GM21528 (cell line): Measurements from ENCODE around the gene IQCM.
A peak's percentile ranks its signal among the peaks of the same experiment; 100 is the strongest.

ENCODE experiments used
- ATAC-seq: cut with Tn5 transposase; IDR thresholded peaks from one replicate; pipeline ENCODE4 v1.9.1; 2021; ENCODE audit warnings: mild to moderate bottlenecking, moderate library complexity; ENCODE audit not compliant: unreplicated experiment, low FRiP score

The IQCM gene

DNA sequence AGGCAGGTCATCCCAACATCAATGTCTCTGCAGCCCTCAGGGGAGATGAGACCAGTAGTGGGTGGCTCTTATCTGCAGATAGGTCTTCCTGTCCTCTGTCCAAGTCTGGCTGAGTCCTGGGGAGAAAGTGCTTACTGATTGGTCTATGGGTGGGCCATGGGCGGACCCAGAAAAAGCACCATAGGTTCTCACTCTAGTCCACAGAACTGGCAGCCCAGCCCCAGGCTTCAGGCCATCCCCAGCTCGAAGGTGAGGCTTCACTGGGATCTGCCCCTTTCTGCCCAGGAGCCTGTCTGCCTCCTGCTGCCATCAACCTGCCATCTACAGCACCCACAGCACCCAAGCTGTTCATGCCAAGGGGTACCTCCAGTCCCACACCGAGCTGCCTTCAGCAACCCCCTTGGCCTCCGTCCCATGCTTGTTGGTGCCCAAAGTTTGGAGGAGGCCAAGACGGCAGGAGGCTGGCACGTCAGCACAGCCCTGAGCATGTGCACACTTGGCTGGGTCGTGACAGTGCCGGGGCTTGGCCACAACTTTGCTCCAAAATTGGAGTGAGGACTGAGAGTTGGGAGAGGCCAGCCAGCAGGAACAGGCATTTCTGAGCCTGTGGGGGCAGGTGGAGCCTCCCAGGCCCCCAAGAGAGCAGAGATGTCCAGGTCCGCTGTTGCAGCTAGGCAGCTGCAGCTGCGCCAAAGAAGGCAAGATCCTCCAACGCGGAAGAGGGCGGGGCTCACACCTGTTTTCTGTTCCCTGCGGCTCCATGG lies 99.6 kb downstream of the IQCM start:
- ATAC-seq: no peak

DNA sequence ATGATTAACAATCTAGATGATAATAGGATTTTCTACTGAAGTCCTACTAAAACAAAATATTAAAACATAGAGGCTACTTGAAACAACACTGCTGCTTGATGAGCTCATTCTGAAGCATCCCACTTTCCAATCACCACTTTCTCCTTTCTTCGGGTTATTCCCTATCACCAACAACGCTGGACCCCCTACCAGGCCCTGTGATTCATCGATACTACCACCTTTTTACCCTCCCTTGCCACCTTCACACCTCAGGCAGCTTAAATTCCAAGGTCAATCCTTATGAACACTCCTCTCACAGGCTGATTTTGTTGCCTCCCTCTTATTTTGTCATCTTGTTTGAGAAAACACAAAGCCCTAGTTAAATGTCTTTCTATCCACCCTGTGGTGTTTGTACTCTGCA lies 102.6 kb downstream of the IQCM start:
- no peak for ATAC-seq

DNA sequence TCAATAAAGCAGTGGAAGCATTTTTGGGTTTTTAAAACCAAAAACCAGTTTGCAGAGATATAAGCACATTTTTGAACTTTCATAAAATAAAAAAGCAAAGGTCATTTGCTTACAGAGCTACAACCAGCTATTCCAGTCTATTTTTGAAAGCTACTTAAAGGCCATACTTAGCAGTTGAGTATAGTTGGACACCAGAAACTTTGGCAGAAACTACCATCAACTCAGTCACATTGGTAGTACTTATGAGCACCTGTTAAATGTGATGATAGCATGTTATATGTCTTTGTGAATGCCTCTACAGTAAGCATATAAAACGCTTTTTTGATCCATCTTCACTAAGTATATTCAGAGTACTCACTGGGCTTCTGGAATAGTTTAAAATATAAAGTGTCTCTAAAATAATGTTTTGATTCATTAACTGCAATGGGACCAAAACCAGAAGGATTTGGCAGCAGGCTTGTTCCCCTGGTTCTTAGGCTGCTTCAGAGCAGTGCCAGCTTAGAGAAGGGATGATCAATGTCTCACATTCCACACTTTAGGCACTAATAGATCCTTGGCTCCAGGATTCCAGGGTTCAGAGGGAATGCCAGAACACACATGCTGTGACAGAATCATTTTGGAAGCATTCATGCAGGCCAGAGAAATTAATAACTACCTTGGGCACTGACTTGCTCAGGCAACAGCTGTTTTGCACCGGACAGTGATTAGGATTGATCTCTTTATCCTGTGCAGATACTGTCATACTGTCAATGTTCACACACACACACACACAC lies 103.9 kb downstream of the IQCM start:
- no peak for ATAC-seq

DNA sequence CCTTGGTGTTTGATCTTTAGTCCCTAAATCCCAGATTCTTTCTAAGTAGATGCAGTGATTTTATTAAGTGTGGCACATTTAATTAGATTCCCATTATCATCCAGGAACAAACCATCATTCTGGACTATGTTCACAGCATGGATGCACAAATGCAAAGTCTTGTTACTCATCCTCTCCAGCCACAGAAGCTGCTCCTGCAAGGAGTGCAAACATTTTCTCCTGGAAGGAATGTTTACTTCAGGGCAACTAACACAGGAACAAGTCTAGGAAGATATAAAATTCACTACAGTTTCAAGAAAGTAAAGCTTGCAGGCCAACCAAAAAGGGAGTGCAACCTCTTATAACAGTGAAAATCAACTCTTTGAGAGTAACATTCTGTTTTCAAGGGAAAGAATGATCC lies 106.0 kb downstream of the IQCM start:
- no peak for ATAC-seq

DNA sequence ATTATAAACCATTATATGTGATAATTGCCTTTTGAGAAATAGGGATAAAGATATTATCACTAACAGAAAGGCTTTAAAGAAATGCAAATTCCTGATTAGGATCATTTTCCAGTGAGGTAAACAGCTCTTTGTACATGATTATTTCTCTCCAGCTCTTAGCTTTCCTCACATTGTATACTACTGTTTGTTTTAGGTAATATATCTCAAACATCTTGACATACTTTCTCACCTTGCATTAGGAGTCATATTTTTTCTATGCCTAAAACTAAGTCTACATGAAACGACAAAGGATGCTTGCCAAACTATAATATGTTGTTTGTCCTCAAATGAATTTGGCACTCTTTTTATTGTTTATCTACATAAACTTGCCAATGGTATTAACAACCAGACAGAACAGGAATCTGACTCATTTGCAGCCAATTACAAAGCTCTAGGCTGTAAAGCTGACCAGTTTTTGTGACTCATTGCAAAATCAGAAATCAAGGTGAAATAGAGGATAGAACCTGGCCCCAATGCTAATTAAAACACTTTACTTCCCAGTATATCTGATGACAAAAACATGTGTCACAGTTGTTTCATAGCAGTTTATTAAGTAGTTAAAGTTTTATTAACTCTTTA lies 107.0 kb downstream of the IQCM start:
- no peak for ATAC-seq

DNA sequence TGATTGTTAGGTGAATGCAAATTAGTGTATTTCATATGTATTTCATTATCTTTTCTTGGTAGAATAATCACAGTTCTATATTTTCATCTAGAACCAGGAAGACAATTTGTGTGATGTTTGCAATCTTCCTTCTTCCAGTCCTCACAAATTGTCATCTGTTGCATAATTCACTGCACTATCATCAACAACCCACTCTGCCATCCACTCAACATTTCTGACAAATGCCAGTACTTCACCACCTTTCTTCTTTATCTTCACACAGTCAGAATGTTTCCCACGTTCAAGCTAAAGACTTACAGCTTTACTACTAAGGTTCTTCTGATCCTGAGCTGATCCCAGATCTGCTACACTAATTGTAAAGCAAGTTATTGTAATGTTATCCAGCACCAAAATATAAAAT lies 107.8 kb downstream of the IQCM start:
- no peak for ATAC-seq

DNA sequence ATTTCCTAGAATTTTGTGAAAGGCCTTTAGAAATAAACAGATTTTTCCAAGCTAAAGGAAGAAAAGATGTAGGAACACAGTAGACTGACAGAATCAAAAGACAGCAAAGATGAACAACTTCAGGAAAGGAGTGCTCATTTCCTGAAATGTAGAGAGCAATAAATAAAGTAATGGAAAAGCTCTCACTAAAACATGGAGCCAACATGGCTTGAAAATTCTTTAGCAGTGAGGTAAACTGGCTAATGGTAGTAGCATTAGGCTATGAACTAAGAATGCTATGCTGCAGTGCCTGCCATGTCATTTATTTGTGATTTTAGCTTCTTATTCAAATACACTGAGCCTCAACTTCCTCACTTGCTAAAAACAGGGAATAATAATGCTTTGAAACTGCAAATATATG lies 108.7 kb downstream of the IQCM start:
- no peak for ATAC-seq

DNA sequence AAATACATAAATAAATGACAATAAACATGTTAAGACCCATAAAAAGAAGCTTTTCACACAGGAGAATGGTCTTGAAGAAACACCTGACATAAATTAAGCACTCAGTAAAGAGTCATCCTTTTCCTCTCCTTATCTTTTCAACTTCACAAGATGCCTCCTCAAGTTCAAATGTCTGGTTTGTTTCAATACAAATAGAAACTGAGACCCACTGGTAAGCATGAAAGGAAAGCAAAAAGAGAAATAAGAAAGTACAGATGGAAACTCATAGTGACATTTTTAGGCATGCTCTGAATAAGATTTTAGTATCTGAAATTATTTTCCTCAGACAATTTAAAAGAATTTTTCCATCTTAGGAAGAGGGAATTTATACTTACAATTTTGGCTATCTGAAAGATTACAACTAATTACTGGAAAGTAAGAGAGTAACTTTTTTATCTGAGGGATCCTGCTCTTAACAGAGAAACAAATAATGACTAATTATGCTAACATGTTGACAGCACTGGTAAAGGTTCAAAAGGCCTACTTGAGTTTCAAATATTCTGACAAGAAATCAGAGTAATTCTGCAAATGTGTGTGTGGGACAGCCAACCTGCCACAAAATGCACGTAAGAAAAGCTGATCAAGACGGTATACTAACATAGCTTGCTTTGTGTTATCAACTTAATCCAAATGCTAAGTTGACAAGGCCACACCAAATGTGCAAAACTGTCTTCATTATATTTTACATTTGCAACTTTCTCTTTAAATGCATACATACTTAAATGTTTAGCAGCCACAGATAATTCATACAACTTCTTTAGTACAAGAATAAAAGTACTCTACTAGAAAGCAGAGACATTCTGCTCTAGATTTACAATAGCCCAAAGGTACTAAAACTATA lies 113.0 kb downstream of the IQCM start:
- ATAC-seq: peak; percentile 78

DNA sequence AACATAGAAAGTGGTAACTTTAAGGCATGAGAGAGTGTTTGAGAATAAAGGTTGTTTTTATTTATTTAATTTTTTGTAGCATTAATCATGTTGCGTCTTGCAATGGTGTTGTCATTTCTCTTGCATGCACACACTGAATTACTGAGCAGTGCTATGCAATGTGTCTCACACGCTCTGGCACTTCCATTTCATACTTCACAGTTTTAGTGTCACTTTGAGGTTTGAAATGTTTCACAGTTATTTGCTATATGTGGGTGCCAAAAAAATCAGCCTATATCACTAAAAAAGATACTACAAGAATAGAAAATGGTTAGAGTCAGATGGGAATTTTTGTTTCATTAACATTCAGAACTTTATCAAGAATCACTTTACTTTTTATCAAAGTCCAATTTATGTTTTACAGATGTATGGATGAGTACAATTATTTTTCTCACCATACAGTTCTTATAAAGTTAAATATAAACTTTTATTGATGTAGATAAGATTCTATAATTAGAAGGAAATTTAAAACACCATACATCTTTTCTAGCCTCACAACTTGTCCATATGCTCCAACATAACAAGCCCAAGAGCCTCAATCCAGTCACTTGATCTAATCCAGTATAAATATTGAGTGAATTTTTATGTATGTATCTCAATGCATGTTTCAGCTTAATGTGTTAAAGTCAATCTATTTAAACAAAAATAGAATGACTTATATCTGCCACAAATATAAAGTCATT lies 114.0 kb downstream of the IQCM start:
- no peak for ATAC-seq

DNA sequence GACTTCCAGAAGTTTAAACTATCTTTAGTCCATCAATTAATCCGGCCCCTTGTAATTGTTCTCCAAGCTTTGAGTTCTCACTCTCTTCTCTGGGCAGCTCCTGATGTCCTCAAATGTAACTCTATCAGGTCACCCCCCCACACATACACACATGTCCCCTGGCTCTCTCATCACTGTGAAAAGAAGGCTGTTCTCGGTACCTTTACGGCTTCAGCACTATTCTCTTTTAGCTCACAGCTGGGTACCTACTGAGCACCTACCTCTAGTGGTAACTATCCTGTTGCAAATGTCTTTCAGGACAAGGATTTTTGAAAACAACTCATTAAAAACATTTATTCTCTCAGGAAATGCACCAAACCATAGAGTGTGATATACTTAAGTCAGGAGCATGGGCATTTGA lies 115.4 kb downstream of the IQCM start:
- ATAC-seq: no peak

DNA sequence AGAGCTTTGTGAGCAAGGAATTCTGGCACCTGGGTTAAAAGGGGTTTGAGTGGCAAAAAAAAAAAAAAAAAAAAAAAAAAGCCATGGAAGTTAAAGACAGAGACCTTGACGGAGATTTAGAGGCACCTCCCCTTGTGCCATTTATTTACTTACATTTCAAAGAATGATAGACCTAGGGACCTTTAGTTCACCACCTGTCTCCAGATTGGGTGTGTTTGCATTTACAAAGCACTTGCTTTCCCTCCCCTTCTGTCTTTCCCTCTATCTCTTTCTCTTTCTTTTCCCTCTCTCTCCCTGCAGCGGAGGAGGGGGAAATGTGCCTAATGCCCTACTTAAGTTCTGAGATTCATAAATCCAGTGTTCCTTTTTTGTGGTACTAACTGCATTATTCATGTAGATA lies 116.0 kb downstream of the IQCM start:
- ATAC-seq: no peak

DNA sequence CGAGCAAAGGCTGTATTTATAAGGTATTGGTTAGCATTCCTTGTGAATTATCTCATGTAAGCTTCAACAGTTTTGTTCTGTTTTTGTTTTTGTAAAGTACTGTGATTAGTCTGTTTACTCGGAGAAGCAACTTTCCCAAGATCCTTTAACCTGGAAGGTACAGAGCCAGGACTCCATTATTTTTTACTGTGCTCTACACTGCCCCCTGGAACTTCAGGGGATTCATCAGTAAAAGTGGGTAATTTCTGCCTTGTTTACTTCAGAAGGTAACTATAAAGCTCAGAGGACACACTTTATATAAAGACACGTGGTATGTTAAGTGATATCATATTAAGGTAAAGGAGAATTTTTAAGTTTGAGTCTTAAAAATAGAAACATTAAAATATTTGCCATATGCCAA lies 124.9 kb downstream of the IQCM start:
- ATAC-seq: no peak

DNA sequence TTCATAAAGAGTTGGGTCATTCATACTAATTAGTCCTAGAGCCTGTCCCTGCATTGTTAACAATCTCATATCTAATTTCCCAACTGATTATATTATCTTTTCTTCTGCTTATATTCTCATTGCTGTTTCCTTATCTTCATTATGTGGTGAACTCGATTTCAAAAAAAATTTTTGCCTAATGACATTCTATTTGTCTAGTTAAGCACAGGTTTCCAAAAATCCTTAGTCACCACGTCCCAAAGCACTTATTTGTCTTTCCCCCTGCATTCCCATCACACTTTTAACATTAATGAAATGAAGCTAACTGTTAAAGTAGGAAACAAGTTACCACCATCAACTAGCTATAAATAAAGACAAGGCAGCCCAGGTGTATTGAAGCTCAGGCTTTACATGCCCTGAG lies 131.1 kb downstream of the IQCM start:
- ATAC-seq: no peak

DNA sequence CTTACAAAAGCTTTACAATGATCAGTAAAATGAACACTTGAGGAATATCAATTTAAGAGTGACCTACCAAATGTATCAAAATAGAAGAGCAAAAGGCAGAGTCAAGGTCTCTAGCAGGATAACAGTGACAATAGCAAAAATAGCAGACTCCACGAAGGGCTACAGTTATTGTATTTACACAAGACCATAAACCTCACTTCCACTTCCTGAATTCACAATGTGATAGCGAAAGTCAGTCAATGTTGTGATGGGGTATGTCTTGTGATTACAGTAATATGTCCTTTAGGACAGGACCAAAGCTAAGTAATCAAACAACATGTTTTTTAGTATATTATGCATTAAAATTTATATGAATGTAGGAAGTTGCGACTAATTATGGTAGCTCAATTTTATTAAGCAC lies 139.6 kb downstream of the IQCM start:
- no peak for ATAC-seq

DNA sequence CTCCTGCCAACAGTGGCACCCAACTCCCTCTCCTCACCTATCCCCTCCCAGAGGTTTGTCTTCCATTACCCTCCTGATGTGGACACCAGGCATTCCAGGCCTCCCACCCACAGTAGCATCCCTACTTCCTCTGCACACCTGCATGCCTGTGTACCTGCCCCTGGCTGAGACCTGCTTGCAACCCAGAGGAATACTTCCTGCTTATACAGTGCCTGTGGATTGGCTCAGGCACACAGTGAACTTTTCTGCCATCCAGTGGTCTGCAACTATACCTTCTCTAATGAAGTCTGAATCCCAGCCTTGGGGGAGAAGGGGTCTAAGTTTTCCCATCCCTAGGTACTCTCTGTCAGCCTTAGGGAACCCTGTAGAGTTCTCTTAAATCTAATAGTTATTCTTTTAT lies 169.9 kb downstream of the IQCM start:
- no peak for ATAC-seq

DNA sequence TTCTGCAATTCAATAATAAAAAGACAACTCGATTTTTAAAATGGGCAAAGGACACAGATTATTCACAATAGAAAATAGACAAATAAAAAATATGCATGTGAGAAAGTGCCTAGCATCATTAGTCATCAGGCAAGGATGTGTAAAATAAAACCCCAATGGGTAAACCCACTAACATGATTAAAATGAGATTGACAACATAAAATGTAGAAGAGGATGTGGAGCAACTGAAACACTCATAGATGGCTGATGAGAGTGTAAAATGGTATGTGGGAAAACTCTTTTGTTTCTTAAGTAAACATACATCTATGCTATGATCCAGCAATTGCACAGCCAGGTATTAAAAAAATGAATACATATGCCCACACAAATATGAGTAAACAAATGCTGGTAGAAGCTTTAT lies 177.6 kb downstream of the IQCM start:
- no peak for ATAC-seq

DNA sequence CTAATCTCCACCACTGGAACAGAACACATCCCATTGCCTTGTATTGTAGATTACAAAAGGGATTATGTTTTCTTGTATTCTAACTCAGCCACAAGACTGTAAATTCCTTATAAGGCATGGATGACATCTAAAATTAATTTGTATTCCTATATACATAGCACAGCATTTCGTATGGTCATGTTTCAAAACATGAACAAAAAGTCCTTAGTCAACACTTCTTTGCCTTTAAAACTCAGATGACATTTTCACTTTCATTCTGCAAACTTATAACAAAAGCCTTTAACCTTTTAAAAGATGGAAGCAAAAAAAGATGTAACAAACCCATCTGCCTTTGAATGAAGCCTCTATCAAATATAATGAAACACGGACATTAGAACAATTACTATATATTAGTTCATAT lies 181.3 kb downstream of the IQCM start:
- ATAC-seq: no peak

DNA sequence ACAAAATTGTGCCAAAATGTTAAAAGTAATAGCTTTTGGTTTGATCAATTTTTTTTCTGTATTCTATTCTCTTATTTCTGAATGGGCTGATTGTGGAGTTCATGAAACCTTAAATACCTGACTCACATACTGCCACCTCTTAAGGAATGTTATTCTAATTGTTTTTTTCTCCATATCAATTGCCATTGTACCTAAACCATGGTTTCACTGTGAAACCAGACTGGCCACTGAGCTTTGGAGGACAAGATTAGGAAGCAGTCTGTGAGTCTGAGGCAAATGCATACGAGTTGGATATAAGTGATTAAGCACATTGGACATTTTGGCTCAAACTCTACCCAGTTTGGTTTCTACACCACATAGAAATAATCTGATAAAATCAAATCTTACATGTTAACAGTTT lies 184.0 kb downstream of the IQCM start:
- ATAC-seq: no peak

DNA sequence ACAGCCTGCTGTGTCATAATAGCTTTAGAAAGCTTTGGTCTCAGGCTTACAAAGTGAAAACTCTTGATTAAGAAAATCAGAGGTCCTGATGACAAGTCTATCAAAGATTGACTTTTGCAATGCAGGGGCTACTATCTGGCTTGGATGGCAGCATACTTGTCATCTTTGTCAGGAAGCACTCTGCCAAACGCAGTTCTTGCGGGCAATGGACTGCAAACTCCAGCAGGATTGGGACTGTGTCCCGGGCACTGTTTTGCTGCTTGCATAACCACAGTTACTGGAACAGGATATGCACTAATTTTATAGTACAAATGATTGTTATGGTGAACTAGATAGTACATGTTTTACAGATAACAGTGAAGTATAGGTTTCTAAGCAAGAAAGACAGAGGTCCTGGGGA lies 185.6 kb downstream of the IQCM start:
- no peak for ATAC-seq
